Measurements from ENCODE around the gene CIAO2A.
A peak's percentile ranks its signal among the peaks of the same experiment; 100 is the strongest.
"Not testable (repeated sequence)": the region's sequence is repeated elsewhere in the genome, so short reads cannot be mapped to it uniquely, and the experiment has no call there.

The CIAO2A gene

GRCh38 chr15:64093627-64094417 is at the start of gene CIAO2A:
TSS of gene CIAO2A (minus strand) at chr15:64093838. CDS start at chr15:64093768, 70 bp downstream.
- DNase-seq (ENCODE audit: low read depth), result peak; percentile 99

- DNase-seq (ENCODE audit: low read depth), result no peak
Observed at GRCh38 chr15:64143276-64143675, 49.6 kb upstream of the CIAO2A start.

- DNase-seq (ENCODE audit: low read depth), result no peak
Observed at GRCh38 chr15:64141798-64142512, 48.3 kb upstream of the CIAO2A start.

- DNase-seq (ENCODE audit: low read depth), result no peak
Observed at GRCh38 chr15:64138331-64138941, 44.8 kb upstream of the CIAO2A start.

GRCh38 chr15:64137226-64137833 is 43.7 kb upstream of the CIAO2A start:
- DNase-seq (ENCODE audit: low read depth), result no peak

- no peak for DNase-seq (ENCODE audit: low read depth)
Observed at GRCh38 chr15:64136347-64136746, 42.7 kb upstream of the CIAO2A start.

GRCh38 chr15:64134345-64134829 is 40.7 kb upstream of the CIAO2A start:
- no peak for DNase-seq (ENCODE audit: low read depth)

- DNase-seq (ENCODE audit: low read depth), result no peak
Observed at GRCh38 chr15:64133623-64134344, 40.1 kb upstream of the CIAO2A start.

- DNase-seq (ENCODE audit: low read depth), result no peak
Observed at GRCh38 chr15:64132217-64132616, 38.6 kb upstream of the CIAO2A start.

- no peak for DNase-seq (ENCODE audit: low read depth)
Observed at GRCh38 chr15:64131547-64131946, 37.9 kb upstream of the CIAO2A start.

- no peak for DNase-seq (ENCODE audit: low read depth)
Observed at GRCh38 chr15:64130159-64130558, 36.5 kb upstream of the CIAO2A start.

GRCh38 chr15:64127521-64128270 is 34.1 kb upstream of the CIAO2A start:
- DNase-seq (ENCODE audit: low read depth), result no peak

GRCh38 chr15:64125978-64126377 is 32.3 kb upstream of the CIAO2A start:
- DNase-seq (ENCODE audit: low read depth), result no peak

- no peak for DNase-seq (ENCODE audit: low read depth)
Observed at GRCh38 chr15:64122936-64123351, 29.3 kb upstream of the CIAO2A start.

- no peak for DNase-seq (ENCODE audit: low read depth)
Observed at GRCh38 chr15:64122444-64122843, 28.8 kb upstream of the CIAO2A start.

GRCh38 chr15:64121614-64122013 is 28.0 kb upstream of the CIAO2A start:
- DNase-seq (ENCODE audit: low read depth), result no peak

GRCh38 chr15:64120322-64120721 is 26.7 kb upstream of the CIAO2A start:
- not testable (repeated sequence) for DNase-seq (ENCODE audit: low read depth)

- DNase-seq (ENCODE audit: low read depth), result no peak
Observed at GRCh38 chr15:64117759-64118487, 24.3 kb upstream of the CIAO2A start.

GRCh38 chr15:64112904-64113303 is 19.3 kb upstream of the CIAO2A start:
- no peak for DNase-seq (ENCODE audit: low read depth)

- DNase-seq (ENCODE audit: low read depth), result no peak
Observed at GRCh38 chr15:64112073-64112772, 18.6 kb upstream of the CIAO2A start.

Measured in HS-27A (cell line).